GM19372 (cell line): ENCODE data around the gene LTBP1.
"Not testable (repeated sequence)": the region's sequence is repeated elsewhere in the genome, so short reads cannot be mapped to it uniquely, and the experiment has no call there.

Source experiments
- ATAC-seq: cut with Tn5 transposase; IDR thresholded peaks from one replicate; pipeline ENCODE4 v1.9.1; 2021; ENCODE audit warnings: mild to moderate bottlenecking, low read depth, moderate library complexity; ENCODE audit not compliant: unreplicated experiment

Gene LTBP1

GRCh38 chr2:33032245-33032644, 85.5 kb downstream of the LTBP1 start:
- no peak for ATAC-seq

GRCh38 chr2:33033606-33034081, 86.9 kb downstream of the LTBP1 start:
- ATAC-seq, result no peak

GRCh38 chr2:33034784-33035183, 88.0 kb downstream of the LTBP1 start:
- no peak for ATAC-seq

- ATAC-seq, result no peak
Observed at GRCh38 chr2:33038230-33038629, 91.5 kb downstream of the LTBP1 start.

- ATAC-seq, result no peak
Observed at GRCh38 chr2:33038799-33039198, 92.0 kb downstream of the LTBP1 start.

GRCh38 chr2:33040541-33040940, 93.8 kb downstream of the LTBP1 start:
- no peak for ATAC-seq

GRCh38 chr2:33042265-33042664, 95.5 kb downstream of the LTBP1 start:
- ATAC-seq, result no peak

- ATAC-seq, result no peak
Observed at GRCh38 chr2:33042819-33043218, 96.1 kb downstream of the LTBP1 start.

- ATAC-seq, result no peak
Observed at GRCh38 chr2:33047939-33048338, 101.2 kb downstream of the LTBP1 start.

GRCh38 chr2:33051586-33052360, 105.0 kb downstream of the LTBP1 start:
- no peak for ATAC-seq

- ATAC-seq, result no peak
Observed at GRCh38 chr2:33052361-33052735, 105.6 kb downstream of the LTBP1 start.

GRCh38 chr2:33052795-33053194, 106.0 kb downstream of the LTBP1 start:
- not testable (repeated sequence) for ATAC-seq

- ATAC-seq, result no peak
Observed at GRCh38 chr2:33056170-33056569, 109.4 kb downstream of the LTBP1 start.

GRCh38 chr2:33057307-33058028, 110.7 kb downstream of the LTBP1 start:
- not testable (repeated sequence) for ATAC-seq

- ATAC-seq, result no peak
Observed at GRCh38 chr2:33058716-33059470, 112.1 kb downstream of the LTBP1 start.

- no peak for ATAC-seq
Observed at GRCh38 chr2:33059471-33060156, 112.9 kb downstream of the LTBP1 start.

- ATAC-seq, result no peak
Observed at GRCh38 chr2:33060405-33060804, 113.7 kb downstream of the LTBP1 start.

GRCh38 chr2:33062665-33063250, 116.0 kb downstream of the LTBP1 start:
- no peak for ATAC-seq

- ATAC-seq, result no peak
Observed at GRCh38 chr2:33064349-33064801, 117.6 kb downstream of the LTBP1 start.

- ATAC-seq, result no peak
Observed at GRCh38 chr2:33067598-33067997, 120.8 kb downstream of the LTBP1 start.
